Limb (tissue), 2 donors: ENCODE data around the gene TBX1.

Experiments used
- DNase-seq, 2 donors: peaks; one replicate each; pipeline ENCODE4 v3.0.0-alpha.2; 2016; ENCODE audit errors: extremely low spot score in 2 of 2

TBX1 gene

DNA sequence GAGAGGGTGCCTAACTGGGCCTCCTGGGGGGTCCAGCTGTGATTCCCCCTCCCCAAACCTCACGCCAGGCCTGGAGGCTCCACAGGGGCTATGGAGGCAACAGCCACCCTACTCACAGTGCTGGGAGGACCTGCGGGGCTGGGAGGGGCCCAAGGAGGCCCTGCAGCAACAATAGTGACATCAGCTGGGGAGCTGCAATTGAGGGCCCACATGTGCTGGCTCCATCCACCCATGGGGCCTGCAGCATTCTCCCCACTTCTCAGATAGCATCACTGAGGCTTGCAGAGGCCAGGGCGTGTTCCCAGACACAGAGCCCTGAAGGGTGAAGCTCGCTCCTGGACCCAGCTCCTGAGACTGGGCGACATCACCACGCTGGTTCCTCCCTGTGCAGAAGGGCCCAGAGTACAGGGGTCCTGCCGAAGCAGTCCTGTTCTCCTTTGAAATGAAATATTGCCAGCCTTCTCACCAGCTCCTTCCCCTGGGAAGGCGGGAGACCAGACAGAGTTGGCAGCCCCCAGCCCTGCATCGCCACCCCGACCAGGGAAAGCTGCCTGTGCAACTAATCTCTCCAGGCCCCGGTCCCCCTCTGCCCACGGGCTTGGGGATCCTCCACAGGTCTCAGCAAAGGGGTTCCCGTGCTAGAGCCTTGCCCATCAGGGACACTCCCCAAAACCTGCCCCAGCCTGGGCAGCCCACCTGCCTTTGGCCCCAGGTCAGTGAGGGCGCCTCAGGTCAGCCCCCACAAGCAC, 8.9 kb upstream of the TBX1 start:
- DNase-seq = no peak

DNA sequence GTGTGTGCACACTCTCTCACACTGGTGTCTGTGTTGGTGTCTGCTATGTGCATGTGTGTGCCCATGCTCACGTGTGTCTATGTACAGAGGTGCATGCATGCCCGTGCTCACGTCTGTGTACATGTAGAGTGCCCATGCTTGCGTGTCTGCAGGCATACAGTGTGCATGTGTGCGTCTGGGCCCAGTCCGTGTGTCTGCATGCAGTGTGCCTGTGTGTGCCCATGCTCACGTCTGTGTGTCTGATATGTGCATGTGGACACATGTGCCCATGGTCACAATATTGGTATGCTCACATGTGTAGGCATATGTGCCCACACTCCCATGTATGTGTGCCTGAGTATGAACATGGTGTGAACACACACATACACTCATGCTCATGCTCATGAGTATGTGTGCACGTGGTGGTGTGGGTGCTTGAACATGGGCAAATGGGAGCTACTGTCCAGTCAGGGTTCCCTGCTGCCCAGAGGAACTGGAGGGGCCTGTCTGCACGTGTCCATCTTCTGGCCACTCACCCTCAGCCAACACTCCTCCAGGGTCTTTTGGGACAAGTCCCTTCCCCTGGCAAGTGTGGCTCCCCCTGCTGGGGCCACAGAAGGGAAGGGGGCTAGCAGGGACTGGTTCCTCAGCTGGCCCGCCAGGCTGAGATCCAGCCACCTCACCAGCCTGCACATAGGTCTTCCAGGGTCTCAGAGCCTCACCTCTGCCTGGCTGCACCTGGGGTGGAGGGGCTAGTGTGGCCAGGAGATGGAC, 7.3 kb upstream of the TBX1 start:
- DNase-seq = no peak

DNA sequence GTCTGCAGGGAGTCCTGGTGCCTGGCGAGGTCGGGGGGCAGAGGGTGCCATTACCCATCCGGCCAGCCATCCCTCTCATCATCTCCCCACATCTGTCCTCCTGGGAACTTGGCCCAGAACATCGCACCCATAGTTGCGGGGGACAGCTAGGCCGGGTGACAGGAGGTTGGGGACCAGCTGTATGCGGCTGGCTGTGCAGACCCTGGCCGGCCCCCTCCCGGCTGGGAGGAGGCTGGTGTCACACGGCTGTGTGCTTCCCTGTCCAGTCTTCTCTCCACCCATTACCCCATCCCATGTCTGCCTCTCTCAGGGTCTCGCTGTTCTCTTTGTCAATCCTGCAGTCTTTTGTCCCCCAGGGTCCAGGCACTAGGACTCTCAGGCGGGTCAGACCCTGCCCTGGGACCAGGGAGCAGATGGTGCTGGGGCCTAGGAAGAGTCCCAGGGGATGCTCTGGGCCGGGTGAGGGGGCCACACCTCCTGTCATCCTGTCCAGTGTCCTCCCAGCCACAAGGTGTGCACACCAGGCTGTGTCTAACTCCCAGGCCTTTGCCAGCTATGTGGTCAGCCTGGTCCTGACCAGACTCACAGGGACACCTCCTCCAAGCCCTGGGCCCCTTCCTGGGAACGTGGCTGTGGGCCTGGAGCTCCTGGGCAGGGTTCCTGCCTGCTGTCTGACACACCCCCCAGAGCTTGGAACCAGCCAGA, 6.4 kb upstream of the TBX1 start:
- no peak for DNase-seq

DNA sequence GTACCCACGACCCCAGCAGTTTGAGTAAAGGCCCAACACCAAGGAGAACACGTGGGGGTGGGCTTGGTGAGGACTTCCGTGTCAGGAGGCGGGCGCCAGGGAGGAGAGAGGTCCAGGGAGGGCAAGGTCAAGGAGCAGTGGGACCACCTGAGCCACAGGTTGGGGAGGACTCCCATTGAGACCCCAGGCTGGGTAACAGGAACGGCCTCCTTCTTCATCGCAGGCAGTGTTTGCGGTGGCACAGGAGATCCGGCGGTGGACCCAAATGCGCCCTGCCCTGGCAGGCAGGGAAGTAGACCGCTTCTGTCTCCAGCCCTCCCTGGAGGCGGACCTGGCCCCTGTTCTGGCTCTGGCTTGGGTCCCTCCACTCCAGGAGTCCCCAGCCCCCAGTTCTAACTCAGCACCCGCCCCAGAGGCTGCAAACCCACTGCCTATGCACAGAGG, 5.9 kb upstream of the TBX1 start:
- DNase-seq = no peak

DNA sequence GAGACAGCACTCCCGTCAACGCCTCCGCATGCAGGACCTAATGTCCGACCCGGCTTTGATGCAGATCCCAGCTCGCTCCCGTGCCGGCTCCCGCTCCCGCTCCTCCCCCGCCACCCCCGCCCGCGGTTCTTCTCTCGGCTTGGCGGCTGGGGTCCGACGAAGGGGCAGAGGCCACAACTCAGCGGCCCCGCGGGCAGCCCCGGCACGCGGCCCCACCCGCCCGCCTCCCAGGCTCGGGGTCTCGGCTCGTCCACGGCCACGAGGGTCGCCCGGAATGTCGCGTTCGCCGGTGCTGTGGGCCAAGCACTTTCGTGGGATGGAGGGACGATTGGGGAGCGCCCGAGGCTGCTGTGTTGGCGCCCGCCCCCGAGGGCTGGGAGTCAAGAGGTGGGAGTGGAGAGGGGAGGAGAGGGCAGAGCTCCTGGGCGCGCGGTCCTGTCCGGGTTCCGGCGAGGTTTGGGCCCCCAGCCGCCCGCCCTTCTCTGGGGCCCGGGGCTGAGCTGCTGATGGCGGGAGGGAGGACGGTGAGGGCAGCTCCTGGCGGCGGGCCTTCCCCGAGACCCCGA, 5.3 kb upstream of the TBX1 start:
- DNase-seq = no peak

DNA sequence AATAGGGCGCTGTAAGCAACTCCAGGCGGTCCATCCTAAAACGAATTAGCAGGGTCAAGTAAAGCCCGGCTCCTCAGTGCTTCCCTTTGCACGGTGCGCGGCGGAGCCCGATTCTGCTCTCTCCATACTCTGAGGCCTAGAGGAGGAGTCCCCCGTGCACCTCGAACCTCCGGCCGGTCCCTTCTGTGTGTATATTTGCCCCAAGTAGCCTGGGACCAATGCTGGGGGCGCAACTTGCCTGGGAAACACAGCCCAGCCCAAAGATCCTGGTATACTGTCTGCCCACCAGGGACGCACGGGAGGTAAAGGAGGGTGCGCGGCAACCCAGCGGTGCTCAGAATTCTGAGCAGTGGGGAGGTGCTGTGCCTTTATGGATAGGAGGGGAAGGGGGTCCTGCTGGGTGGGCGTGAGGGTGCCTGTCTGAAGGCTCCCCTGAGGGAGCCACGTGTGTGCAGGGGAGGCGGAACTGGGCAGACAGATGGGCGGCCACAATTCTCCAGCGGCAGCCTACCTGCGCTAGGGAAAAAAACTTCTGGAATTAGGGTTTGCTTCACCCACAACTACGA, 4.8 kb upstream of the TBX1 start:
- no peak for DNase-seq

DNA sequence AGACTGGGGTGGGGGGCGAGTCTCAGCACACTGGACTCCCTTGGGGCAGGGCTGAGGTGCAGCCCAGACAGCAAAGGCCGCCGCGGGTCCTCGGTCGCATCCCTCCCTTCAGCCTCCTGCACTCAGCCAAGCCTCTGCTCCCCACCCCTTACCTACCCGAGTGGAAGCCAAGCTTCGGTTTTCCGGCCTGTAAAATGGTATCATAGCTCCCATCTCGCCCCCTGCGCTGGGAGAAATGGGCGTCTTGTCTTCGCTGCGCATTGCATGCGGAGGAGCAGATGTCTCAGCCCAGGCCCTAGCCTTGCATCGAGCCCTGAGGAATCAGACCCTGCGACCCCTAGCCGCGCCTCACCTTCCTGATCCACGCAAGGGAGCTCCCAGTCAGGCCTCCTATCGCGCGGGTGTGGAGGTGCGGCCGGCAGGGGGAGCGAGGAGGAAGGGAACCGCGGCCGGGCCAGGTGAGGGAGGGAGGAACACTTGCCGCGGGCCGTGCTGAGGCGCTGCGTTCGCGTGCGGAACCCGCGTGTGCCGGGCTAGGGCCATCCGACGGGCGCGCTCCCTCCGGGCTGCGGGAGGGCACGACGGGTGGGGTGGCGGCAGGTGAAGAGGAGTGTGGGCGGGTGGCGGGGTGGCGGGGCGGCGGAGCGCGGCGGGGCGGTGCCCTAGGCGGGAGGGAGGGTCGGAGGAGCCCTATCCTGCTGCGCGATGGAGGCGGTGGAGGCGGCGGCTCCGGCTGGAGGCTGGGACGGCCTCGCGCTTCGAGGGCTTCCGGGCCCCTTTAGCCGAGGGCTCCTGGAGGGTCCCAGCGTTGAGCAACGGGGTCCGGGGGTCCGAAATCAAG, 4.1 kb upstream of the TBX1 start:
- DNase-seq = no peak

DNA sequence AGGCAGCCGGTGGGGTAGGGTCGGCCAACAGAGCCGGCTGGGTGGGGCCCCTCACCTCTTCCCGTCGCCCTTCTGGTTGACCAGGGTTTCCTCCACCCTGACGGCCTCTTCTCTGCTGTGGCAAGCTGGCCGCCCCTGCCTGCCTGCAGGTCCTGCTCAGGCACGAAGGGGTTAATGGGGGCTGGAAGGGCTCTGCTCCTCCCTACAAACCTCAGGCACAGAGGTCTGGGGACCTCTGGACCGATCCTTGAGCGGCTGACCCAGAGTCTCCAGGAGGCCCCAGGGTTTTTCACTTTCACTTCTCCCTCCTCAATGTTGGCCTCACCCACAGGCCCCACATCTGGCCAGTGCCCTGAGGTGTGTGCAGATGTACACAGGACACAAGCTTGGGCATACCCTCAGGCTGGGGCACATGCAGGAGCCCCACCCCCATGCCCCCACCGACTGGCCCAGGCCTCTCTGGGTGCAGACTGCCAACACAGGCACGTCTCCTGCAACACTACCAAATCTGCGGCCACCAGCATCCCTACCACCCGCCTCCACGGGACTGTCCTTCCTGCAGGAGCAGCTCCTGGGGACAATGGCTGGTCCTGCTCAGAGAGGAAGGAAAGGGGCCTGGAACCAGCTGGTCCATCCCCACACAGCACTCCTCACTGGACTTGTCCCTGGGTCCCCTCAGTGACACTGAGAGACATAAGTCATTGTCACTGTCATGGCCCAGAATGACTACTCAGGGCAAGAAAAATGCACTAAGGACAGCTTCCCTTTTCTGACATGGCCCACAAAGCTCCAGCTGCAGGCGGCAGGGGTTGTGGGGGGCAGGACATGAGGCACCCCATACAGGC, 3.2 kb upstream of the TBX1 start:
- DNase-seq = no peak

DNA sequence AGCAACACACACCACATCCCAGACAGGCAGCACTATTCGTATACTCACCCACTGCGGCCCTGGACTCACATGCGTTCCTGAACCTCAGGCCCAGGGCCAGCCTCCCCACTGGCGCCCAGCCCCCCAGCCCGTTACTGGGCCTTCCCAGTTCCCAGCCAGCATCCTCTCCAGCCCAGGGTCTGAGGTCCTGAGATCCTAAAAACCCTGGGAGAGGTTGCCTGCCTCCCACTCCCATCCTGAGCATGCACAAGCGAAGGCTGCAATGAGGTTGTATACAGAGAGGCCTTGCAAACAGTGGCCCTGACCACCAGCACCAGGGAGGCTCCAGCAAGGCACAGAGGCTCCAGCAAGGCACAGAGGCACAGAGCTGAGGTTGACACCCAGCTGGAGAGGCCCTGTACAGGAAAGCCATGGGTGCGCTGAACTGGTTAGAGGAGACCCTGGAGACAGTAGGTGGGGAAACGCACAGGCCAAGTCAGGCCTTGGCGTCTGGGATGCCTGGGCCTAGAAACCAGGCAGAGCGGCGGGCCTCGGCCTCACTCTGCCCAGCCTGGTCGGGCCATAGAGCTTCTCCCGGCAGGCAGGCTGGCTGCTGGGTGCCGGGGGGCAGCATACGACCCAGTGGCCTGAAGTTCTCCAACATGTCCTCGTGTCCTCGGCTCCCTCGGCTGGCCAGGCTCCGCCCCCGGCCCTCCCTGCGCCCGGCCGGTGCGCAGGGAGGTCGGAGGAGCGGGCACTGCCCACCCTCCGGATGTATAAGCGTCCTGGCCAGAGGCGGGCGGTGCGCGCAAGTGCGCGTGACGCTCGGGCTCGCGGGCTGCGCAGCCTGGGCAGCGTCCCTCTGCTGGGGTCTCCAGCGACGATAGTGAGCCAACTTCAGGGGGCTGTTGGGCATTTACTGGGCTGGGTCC, 2.3 kb upstream of the TBX1 start:
- DNase-seq = no peak

DNA sequence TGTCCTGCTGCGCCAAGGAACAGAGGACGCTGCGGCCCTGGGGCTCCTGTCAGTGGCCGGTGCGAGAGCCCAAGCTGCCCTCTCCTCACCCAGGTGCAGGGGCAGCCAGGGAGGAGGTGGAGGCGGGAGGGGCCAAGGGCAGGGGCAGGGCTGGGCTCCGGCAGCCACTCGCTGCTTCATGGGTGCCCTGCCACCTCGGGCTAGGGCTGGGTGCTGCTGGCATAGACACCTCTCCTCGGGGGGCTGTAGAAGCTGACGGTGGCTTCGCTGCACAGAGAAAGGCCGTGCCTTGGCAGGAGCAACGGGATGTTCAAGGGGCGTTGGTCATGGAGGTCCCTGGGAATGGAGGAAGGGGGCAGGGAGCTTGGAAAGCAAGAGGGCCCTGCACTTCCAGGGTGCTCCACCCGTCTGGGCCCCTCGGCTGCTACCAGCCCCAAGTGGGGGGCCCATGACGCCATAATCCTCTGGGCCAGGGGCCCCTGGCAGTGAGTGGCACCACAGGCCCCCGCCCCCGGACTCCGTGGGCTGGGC, 1.6 kb upstream of the TBX1 start:
- no peak for DNase-seq

DNA sequence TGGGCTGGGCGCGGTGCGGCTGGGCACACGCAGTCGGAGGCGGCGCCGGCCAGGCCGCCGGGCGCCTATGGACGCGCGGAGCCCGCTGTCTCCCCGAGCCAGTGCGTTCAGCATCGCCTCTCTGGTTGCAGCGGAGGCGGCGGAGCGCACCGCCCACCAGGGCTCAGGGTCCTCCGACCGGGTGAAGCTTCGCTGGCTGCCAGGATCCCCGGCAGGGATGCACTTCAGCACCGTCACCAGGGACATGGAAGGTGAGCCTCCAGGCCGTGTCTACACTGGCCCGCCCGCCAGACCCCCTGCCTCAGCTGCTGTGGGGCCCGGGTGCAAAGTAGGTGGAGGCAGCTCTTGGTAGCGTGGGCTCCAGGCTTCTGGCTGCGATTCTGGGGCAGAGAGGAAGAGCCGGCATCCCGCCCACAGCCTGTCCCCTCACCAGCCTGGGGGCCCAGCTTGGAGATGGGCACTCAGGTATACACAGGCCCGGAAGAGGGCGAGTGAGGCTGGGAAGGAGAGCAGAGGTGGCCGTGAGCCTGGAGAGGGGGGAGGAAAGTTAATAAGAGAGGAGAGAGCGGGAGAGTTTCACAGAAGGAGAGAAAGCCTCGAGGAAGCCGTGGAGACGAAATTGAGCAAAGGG, 1.0 kb upstream of the TBX1 start:
- no peak for DNase-seq

DNA sequence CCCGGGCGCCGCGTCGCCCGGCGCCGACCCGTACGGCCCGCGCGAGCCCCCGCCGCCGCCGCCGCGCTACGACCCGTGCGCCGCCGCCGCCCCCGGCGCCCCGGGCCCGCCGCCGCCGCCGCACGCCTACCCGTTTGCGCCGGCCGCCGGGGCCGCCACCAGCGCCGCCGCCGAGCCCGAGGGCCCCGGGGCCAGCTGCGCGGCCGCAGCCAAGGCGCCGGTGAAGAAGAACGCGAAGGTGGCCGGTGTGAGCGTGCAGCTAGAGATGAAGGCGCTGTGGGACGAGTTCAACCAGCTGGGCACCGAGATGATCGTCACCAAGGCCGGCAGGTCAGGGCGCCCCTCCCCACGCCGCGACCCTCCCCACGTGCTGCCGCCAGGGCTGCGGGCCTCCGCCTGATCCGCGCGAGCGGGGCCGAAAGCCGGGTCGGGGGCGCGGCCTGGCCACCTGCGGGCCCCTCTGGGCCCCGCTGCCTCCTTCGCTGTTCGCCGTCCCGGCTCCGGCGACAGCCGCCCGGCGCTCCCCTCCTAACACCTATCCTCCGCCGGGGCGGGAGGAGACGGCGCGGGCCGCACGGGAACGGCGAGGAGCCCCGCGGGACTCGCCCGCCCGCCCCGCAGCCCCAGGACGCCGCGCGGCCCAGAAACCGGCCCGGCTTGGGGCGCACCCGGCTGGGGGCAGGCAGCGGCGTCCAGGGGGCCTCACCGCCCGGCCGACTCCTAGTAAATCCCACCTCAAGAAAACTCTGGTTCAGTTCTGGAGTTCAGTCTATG, 560 bp downstream of the TBX1 start:
- no peak for DNase-seq

DNA sequence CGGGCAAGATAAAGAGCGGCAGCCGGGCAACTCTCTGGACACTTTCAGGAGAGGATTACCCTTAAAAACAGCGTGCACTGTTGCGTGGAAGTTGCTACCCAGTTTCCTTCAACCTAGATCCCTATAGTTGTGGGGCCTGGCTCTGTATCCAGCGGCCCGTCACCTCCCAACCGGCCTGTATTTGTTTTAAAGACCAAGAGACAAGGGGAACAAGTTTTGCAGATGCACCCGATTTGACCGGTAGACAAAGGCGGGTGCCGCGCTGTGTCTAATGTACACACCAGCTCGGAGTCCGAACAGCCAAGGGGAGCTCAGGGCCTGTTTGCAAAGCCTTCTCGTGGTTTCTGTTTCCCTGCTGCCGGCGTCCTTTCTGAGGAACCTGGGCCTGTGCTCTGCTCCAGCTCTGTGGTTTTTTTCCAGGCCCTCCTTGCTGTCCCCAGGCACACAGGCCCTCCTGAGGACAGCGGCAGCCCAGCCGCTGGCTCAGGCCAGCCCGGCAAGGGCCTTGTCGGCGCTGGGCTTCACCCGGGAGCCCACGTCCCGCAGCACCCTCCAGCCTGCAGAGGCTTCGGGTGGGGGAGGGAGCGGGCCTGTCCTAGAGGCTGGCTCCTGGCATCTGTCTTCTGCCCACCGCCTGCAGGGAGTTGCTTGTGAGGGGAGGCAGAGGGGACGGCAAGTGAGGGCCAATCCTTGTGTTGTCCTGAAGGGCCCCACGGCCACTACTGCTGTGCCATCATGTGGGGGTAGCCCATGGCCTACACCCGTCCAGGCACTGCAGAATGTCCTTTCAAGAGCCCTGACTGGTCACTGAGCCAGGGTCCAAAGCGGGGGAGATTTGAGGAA, 1.4 kb downstream of the TBX1 start:
- DNase-seq = no peak

DNA sequence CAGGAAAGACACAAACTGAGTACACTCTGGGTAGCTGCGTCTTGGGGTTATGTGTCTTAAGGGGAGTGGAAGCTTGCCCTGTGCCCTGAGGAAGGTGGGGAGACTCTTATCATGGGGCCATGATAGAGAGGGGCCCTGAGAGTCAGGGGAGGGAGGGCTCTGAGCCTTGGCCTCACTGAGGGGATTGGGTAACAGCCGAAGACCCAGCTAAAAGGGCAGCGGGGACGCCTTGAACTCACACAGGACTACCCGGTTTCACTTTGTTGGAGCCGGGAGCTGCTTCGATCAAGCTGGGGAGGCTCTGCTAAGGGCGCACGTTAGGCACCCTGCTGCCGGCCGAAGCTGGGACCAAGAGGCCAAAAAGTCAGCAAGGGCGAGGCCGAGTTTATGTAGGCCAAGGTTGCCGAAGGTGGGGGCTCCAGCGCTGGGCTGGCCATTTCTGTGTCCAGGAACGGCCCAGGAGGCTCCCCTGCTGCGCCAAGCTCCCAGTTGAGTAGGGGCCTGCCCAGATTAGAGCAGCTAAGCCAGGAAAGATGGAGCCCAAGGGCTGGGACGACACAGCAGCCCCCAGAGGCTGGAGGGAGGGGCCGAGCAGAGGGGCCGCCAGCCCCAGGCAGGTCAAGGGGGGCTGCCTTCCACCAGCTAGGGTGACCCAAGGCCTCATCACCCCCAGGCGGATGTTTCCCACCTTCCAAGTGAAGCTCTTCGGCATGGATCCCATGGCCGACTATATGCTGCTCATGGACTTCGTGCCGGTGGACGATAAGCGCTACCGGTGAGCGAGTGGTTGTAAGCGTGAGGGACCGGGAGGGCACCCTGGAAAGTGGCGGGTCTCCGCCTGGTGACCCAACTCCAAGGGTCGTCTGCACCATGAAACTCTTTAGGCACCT, 2.2 kb downstream of the TBX1 start:
- no peak for DNase-seq
